ENCODE results near the gene MCOLN1. TPM values are rescaled to one million over a fixed set of nuclear protein-coding genes. Genes with fewer than 3 reads are reported as not detected.

The MCOLN1 gene
- total and polyA plus RNA-seq, 9 of the 15 experiments (the other 6 are each of a cell fraction or from before 2014, with no cell fraction given) = 0.25 to 15.4 (median 7.1) TPM

DNA sequence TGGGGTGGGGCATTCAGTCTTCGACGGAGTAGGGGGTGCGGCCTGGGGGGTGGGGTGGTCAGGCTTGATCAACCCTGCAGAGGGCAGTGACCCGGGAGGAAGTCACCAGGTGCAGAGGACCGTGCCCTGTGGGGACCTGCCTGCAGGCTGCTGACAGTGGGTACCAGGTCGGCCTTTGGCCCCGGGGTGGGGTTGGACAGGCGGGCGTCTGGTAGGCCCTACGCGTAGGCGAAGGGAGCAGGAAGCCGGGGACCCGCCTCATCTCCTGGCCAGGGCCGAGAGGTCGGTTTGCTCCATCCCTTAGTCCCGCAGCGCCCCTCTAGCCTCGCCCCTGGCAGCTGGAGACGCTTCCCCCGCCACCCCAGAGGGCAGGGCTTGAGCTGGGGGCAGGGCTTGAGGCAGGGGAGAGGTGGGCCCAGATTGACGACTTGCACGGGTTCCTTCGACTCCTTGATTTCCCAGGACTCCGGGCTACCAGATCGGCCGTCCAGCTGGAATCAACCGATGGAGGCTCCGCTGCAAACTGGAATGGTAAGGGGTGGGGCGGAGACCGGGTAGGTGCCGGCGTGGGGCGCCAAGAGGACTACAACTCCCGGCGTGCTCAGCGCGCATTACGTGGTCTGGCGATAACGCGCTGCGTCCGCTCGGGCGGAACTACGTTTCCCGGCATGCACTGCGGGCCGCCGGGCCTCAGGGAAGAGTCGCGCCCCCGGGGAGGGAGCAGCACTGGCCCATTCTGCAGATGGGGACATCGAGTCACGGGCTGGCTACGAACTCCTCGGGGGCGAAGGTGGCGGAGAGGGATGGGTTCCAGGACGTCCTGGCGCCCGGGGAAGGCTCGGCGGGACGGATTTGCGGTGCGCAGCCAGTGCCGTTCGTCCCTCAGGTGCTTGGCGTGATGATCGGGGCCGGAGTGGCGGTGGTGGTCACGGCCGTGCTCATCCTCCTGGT is 12.9 kb downstream of the MCOLN1 start, which contains the start of gene PNPLA6 (continued):
- TF ChIP-seq CAMTA2 (CRISPR knock-in tag; conservative IDR thresholded peaks at IDR 0.05) = 0 out of 2 replicates have a peak, but pooled peaks have one; percentile 24
- peak; percentile 57 for TF ChIP-seq SAP30 (IDR thresholded peaks at IDR 0.05; ENCODE audit: borderline replicate concordance, insufficient read depth, low read depth, low read length, poor library complexity, severe bottlenecking)
- TF ChIP-seq RHOXF2B (CRISPR knock-in tag; conservative IDR thresholded peaks at IDR 0.05) = no peak
- TF ChIP-seq, protein P1, sequence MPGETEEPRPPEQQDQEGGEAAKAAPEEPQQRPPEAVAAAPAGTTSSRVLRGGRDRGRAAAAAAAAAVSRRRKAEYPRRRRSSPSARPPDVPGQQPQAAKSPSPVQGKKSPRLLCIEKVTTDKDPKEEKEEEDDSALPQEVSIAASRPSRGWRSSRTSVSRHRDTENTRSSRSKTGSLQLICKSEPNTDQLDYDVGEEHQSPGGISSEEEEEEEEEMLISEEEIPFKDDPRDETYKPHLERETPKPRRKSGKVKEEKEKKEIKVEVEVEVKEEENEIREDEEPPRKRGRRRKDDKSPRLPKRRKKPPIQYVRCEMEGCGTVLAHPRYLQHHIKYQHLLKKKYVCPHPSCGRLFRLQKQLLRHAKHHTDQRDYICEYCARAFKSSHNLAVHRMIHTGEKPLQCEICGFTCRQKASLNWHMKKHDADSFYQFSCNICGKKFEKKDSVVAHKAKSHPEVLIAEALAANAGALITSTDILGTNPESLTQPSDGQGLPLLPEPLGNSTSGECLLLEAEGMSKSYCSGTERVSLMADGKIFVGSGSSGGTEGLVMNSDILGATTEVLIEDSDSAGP (CRISPR knock-in tag; IDR thresholded peaks at IDR 0.05) = peak; percentile 69; the same call in 1 of the 2 replicates
- TF ChIP-seq, protein P2, sequence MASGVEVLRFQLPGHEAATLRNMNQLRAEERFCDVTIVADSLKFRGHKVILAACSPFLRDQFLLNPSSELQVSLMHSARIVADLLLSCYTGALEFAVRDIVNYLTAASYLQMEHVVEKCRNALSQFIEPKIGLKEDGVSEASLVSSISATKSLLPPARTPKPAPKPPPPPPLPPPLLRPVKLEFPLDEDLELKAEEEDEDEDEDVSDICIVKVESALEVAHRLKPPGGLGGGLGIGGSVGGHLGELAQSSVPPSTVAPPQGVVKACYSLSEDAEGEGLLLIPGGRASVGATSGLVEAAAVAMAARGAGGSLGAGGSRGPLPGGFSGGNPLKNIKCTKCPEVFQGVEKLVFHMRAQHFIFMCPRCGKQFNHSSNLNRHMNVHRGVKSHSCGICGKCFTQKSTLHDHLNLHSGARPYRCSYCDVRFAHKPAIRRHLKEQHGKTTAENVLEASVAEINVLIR (CRISPR knock-in tag; IDR thresholded peaks at IDR 0.05) = peak; percentile 94
- no peak for TF ChIP-seq PRMT5 (CRISPR knock-in tag; IDR thresholded peaks at IDR 0.05)
- TF ChIP-seq ZNF347 (CRISPR knock-in tag; IDR thresholded peaks at IDR 0.05; ENCODE audit: low read depth) = no peak
- TF ChIP-seq, protein P3, sequence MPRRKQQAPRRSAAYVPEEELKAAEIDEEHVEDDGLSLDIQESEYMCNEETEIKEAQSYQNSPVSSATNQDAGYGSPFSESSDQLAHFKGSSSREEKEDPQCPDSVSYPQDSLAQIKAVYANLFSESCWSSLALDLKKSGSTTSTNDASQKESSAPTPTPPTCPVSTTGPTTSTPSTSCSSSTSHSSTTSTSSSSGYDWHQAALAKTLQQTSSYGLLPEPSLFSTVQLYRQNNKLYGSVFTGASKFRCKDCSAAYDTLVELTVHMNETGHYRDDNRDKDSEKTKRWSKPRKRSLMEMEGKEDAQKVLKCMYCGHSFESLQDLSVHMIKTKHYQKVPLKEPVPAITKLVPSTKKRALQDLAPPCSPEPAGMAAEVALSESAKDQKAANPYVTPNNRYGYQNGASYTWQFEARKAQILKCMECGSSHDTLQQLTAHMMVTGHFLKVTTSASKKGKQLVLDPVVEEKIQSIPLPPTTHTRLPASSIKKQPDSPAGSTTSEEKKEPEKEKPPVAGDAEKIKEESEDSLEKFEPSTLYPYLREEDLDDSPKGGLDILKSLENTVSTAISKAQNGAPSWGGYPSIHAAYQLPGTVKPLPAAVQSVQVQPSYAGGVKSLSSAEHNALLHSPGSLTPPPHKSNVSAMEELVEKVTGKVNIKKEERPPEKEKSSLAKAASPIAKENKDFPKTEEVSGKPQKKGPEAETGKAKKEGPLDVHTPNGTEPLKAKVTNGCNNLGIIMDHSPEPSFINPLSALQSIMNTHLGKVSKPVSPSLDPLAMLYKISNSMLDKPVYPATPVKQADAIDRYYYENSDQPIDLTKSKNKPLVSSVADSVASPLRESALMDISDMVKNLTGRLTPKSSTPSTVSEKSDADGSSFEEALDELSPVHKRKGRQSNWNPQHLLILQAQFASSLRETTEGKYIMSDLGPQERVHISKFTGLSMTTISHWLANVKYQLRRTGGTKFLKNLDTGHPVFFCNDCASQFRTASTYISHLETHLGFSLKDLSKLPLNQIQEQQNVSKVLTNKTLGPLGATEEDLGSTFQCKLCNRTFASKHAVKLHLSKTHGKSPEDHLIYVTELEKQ (CRISPR knock-in tag; IDR thresholded peaks at IDR 0.05) = no peak
- TF ChIP-seq, protein P4, sequence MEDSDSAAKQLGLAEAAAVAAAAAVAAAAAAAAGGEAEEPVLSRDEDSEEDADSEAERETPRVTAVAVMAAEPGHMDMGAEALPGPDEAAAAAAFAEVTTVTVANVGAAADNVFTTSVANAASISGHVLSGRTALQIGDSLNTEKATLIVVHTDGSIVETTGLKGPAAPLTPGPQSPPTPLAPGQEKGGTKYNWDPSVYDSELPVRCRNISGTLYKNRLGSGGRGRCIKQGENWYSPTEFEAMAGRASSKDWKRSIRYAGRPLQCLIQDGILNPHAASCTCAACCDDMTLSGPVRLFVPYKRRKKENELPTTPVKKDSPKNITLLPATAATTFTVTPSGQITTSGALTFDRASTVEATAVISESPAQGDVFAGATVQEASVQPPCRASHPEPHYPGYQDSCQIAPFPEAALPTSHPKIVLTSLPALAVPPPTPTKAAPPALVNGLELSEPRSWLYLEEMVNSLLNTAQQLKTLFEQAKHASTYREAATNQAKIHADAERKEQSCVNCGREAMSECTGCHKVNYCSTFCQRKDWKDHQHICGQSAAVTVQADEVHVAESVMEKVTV (CRISPR knock-in tag; IDR thresholded peaks at IDR 0.05) = no peak
- peak; percentile 29 for TF ChIP-seq ZFP36 (IDR thresholded peaks at IDR 0.05; ENCODE audit: low read depth, low read length, partially characterized antibody)
- TF ChIP-seq, protein P5, sequence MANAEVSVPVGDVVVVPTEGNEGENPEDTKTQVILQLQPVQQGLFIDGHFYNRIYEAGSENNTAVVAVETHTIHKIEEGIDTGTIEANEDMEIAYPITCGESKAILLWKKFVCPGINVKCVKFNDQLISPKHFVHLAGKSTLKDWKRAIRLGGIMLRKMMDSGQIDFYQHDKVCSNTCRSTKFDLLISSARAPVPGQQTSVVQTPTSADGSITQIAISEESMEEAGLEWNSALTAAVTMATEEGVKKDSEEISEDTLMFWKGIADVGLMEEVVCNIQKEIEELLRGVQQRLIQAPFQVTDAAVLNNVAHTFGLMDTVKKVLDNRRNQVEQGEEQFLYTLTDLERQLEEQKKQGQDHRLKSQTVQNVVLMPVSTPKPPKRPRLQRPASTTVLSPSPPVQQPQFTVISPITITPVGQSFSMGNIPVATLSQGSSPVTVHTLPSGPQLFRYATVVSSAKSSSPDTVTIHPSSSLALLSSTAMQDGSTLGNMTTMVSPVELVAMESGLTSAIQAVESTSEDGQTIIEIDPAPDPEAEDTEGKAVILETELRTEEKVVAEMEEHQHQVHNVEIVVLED (CRISPR knock-in tag; IDR thresholded peaks at IDR 0.05) = peak; percentile 98
- TF ChIP-seq PHF8 (IDR thresholded peaks at IDR 0.05; ENCODE audit: borderline replicate concordance, low read length) = peak; percentile 55; the same call in 1 of the 2 replicates

Data from K562 (cell line).